OCI-M2 (cell line): ENCODE data around the gene FLT1.
A peak's percentile ranks its signal among the peaks of the same experiment; 100 is the strongest.

Experiments used
- DNase-seq: peaks from one replicate; lab custom pipeline; 2025; ENCODE audit not compliant: unreplicated experiment; lab: John Stamatoyannopoulos, UW

FLT1 gene, protein sequence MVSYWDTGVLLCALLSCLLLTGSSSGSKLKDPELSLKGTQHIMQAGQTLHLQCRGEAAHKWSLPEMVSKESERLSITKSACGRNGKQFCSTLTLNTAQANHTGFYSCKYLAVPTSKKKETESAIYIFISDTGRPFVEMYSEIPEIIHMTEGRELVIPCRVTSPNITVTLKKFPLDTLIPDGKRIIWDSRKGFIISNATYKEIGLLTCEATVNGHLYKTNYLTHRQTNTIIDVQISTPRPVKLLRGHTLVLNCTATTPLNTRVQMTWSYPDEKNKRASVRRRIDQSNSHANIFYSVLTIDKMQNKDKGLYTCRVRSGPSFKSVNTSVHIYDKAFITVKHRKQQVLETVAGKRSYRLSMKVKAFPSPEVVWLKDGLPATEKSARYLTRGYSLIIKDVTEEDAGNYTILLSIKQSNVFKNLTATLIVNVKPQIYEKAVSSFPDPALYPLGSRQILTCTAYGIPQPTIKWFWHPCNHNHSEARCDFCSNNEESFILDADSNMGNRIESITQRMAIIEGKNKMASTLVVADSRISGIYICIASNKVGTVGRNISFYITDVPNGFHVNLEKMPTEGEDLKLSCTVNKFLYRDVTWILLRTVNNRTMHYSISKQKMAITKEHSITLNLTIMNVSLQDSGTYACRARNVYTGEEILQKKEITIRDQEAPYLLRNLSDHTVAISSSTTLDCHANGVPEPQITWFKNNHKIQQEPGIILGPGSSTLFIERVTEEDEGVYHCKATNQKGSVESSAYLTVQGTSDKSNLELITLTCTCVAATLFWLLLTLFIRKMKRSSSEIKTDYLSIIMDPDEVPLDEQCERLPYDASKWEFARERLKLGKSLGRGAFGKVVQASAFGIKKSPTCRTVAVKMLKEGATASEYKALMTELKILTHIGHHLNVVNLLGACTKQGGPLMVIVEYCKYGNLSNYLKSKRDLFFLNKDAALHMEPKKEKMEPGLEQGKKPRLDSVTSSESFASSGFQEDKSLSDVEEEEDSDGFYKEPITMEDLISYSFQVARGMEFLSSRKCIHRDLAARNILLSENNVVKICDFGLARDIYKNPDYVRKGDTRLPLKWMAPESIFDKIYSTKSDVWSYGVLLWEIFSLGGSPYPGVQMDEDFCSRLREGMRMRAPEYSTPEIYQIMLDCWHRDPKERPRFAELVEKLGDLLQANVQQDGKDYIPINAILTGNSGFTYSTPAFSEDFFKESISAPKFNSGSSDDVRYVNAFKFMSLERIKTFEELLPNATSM (N-terminal part only)

DNA sequence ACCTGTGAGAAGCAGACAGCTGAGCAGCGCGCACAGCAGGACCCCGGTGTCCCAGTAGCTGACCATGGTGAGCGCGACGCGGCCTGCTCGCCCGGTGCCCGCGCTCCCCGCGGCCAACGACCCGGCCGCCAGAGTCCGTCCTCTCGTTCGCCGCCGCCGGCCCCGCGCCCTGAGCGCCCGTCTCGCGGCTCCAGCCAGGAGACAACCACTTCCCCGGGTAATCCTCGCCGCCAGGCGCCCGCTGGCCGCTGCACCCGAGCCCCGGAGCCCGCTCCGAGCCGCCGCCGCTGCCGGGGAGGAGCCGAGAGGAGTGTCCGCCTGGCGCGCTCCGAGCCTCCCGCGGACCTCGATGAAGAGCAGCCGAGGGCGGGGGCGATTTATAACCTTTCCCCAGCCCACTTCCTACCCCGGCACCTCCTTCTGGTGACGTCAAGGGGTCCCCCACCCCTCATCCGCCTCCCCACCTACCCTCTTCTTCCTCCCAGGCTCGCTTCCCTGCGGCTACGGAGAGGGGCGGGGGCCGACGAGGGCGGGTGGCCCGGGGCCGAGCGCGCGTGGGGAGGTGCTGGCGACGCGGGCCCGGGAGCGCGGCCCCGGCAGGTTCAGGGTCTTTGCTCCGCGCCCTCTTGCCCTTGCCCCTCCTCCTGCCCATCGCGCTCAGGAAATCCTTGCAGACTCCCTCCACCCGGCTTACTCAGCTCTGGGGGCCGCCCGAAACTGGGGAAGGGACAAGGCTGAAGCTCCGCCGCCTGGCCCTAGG is at the start of gene FLT1:
Gene FLT1, minus strand, starts transcription at position 351 of the 760 bp plus-strand sequence. Its CDS starts 285 bp downstream, at position 66.
- no peak for DNase-seq

DNA sequence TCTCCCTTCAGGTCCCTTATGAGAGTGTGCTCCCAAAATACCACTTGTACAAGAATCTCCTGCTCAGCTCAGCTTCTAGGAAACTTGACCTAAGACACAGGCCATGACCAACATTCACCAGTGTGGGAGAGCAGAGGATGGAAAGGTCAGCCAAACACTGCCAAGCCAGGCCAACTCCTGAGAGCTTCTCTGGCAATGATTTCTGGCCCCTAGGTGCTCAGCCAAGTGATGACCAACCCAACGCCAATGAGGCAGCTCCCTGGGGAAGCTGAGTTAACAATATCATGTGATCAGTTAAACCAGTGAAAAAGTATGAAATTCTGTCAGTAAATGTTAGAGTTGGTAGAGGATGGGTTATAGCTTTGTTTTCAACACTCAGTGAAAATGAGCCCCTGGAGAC is 49.1 kb upstream of the FLT1 start:
- no peak for DNase-seq

DNA sequence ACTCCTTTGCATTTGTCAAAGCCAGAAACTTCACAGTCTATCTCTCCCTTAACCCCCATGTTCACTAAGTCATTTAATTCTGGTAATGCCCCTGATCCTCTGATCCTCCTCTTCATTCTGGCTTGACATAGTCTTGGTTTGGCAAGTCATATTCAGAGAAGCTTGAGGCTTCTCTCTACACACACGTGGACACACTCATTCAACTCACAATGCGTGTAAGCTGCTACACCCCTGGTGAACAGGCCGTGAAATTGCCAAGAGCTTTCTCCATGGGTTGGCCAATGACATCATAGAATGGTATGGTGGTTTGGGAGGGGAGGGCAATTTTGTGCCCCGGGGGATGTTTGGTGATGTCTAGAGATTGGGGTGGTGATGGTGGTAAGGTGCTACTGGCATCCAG is 47.9 kb upstream of the FLT1 start:
- no peak for DNase-seq

DNA sequence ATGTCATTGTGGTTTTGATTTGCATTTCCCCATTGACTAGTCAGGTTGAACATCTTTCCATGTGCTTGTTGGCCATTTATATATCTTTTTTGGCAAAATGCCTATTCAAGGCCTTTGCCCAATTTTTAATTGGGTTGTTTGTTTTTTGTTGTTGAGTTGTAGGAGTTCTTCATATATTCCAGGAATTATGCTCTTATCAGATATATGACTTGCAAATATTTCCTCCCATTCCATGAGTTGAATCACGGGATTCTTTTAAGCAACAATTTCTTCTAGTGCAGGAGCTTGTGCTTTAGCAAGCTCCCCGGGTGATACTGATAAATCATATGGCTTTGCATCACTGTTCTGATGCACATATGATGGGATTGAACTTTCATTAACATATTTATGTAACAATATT is 47.0 kb upstream of the FLT1 start:
- no peak for DNase-seq

DNA sequence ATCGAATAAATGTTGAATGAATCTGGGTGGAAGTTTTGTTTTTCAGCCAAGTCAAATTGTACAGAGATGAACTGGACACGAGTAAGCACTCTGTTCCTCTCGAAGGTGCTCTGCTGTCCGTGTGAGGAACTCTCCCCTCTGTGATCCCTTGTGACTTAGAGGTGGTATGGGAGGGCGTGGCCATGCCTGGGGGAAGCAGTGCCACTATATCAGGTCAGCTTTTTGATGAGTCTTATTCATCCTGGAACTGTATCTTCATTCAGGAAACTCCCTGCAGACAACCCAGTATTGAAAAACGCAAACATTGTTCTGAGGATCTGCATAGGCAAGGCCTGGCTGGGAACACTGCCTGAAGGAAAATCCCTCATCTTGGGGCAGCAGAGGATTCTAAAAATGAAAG is 45.7 kb upstream of the FLT1 start:
- no peak for DNase-seq

DNA sequence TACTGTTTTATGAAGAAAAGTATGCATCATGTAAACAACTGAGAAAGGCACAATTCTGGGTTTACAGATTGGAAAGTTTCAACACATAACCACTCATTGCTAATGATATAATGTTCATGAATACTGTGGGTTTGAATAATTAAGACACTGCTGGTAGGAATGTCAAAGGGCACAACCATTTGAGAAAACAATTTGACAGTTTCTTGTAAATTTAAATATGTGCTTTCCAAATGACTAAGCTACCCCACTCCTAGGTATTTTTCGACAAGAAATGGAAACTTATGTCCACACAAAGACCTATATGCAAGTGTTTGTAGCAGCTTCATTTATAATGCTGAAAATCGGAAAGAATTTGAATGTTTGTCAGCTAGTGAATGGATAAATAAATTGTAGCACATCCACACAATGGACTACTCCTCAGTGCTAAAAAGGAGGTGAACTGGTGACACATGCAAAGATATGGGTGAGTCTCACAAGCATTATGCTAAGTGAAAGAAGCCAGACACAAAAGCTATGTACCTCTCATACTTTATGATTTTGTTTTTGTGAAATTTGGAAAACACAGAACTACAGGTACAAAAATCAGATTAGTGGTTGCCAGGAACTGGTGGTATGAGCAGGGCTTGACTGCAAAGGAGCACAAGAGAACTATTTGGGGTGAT is 44.8 kb upstream of the FLT1 start:
- DNase-seq = no peak

DNA sequence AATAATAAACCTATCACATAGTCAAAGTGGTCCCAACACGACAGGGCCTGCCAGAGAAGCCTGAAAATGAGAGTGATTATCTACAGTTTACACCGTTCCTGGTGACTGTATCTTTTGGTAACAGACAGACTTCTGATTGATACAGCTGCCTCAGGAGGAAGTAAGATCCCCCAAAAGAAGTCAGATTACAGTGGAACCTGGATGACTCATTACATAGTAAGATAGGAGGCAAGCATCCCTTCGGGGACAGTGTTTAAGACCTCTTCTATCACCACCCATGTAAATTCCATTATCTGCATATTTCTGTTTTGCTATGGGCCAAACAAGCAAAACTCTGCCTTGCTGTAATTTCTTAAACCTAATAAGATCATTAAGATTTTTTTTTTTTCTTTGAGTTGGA is 44.0 kb upstream of the FLT1 start:
- no peak for DNase-seq

DNA sequence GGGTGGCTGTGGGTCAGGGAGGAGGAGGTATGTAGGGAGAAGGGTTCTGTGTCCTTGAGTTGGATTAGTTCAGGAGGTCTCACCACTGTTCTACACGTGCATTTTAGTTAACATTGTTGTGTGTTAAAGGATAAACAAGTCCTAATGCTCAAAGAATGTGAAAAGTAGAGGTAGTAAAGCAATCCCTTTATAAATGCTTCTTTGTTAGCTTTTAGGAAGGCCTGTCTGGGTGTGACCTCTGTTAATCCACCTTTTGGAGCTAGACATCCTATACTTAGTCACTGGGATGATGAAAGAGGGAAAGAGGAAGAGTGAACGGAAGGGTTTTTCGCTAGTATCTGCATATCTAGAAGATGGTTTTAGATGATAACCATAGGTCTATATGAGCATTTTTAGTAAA is 42.2 kb upstream of the FLT1 start:
- no peak for DNase-seq

DNA sequence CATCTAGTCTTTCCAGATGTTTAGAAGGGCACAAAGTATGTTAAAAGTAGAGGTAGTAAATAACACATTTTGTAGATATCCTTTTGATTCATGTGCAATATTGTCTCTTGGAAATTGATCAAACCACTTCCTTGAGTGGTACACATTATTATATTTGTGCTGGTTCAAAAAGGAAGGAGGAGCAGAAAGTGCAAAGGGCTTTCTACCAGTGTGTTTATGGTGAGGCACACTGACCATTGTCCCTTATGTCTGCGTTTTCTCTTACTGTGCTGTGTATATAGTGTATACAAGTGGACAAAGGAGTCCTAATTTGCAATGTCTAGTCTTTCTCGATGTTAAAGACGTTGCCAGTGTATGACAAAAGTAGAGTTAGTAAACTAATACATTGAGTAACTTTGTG is 41.4 kb upstream of the FLT1 start:
- DNase-seq = no peak

DNA sequence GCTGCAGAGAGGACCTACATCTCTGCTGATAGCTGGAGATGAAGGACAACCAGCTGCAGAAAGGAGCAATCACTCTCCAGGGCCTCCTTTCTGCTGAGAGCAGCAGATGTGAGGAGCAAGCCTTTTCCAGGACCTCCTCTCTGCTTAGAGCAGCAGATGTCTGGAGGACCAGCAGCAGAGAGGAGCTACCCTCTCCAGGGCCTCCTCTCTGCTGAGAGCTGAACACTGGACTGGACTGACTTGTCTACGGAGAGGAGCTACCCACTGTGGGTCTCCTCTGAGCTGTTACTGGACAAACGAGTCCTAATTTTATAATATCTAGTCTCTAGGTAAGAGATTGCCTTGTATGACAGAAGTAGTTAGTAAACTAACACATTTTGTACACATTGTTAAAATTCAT is 40.8 kb upstream of the FLT1 start:
- DNase-seq = no peak

DNA sequence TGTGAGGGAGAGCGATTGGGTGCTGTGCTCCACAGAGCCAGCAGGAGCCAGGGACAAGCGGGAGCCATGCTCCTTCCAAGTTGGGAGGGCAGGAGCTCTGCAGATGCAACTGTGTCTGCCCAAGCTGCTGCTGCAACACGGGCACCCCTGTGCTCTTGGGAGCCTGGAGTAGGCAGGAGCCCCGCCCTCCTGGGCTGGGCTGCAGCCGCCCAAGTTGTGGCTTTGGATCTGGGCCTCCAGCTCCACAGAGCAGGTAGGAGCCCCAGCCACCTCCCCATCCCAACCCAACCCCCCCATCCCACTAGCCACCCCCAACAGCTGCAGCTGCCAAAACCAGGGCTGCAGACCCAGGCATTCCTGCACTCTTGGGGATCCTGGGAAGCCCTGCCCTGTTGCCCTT is 39.9 kb upstream of the FLT1 start:
- no peak for DNase-seq

DNA sequence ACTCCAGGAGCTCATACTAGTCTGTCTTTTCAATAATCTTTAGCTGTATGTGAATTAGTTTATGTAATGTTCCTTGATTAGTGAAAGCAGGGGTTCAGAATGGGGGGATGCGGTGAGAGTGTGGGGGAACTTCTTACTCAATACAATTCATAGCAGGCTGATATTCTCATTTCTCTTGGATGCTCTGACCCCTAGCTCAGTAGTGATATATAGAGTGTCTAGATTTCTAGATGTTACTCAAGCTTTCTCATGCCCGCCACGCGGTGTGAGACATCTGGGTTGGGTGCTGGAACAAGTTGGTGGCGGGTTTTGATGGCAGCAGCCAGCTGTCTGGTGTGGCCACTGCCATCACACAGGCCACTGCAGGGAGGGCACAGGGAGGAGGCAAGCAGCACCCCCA is 39.3 kb upstream of the FLT1 start:
- no peak for DNase-seq

DNA sequence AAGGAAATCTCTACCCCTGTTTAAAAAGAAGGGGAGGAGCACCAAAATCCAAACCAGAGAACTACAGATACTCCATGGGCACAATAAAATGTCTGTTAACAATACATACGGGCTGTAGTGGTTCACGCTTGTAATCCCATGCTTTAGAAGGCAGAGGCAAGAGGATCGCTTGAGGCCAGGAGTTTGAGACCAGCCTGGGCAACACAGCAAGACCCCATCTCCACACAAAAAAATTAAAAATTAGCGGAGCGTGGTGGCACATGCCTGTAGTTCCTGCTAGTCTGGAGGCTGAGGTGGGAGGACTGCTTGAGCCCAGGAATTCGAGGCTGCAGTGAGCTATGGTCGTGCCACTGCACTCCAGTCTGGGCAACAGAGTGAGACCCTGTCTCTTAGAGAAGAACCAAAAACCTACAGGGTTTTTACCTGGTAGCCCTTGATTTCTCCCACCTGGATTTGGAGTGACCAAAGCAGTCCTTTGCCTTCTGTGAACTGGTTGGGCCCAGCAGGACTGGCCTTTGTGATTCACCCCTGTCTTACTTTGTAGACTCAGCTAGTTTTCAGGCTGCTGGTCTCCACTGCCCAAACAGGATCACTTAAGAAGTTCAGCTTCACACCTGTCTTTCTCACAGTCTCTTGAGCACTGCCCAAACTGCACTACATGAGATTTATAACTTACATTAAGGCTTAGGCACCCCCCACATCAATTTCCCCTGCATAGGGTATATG is 38.7 kb upstream of the FLT1 start:
- DNase-seq = no peak

DNA sequence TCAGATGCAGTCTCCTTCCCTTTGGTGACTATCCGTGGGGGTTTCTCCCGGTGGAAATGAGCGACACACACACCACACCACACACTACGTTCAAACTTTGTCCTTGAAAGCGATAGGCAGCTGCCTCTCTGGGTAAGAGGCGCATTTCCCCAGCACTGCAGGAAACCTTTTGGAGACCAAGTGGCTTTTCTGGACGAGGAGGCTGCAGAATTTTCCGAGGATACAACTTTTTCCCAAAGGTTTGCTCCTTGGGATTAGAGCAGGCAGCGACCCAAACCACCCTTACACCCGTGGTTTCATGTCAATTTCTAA is 38.2 kb upstream of the FLT1 start:
- no peak for DNase-seq

DNA sequence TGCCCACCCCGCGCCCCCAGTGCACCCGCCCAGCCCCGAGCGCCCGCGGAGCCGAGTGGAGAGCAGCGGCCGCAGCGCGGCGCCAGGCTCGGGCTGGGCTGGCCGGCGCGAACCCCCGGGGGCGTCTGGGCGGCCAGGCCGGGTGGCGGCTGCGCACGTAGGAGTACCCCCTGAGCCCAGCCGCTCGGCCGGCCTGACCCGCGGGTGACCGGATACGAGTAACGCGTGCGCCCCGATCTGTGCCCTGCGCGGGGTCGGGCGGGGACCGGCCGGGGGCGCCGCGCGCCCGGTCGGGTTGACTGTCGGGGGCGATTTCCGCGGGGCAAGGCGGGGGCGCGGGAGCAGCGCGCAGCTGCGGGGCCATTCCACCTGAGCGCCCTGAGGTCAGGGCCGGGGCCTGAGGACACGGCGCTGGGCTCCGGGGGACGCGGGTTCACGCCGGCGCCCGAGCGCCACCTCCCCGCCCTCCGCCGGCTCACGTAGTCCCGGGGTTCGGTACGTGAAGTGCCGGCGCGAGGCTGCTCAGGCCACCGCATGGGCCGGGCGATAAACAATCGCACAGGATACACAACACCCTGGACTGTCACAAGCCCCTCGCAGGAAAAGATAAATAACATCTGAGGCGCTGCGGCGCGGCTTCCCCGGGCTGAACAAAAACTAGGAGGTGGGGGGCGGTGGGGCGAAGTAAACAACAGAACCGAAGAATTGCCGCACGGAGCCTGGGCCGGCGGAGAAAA is 37.6 kb upstream of the FLT1 start:
- DNase-seq = peak; percentile 37

DNA sequence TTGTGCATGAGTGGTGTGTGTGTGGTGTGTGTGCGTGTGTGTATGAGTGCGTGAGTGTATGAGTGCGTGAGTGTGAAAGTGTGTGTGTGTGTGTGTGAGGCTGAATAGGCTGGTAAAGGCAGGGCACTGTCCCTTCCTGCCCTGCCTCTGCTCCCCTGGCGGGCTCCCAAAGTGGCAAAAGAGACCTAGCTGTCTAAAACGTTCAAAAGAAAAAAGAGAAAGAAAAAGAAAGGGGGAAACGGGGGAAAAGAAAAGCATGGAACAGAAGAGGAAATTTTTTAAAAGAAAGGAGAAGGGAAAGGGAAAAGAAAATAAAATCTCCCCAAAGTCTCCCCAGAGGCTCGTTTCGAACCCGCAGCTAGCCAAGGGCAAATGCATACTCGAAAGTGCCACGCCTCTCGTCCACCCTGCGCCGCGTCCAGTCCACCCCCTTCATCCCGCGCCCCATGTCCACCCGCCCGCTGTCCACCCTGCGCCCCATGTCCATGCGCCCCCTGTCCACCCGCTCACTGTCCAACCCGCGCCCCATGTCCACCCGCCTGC is 37.0 kb upstream of the FLT1 start:
- DNase-seq = no peak

DNA sequence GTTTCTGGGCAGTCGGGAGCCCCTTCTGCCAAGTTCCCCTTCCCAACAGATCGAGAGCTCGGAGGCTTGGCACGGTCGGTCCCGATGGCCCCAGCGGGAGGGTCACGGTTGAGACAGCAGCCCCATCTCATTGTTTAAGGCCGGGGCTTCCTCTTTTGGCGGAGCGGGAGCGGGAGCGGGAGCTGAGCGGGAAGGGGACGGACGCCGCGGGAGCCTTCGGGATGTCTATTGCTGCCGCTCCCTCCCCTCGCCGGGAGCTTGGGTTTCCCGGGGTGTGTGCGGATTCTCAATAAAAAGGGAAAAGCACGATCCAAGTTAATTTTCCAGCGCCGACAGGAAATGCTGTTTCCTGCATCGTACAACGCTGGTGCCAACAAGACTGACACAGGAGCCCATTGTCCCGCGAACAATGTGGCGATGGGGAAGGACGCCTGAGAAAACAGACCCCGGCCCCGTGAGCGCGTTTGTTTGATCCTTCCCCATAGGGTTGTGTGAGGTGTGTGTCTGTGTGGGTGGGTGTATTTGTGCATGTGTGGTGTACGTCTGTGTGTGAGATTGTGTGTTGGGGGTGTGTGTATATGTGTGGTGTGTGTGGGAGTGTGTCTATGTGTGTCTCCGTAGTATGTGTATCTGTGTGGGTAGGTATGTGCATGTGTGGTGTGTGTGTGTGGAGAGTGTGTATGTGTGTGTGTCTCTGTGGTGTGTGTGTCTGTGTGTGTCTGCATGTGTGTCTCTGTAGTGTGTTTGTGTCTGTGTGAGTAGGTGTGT is 36.3 kb upstream of the FLT1 start:
- no peak for DNase-seq

DNA sequence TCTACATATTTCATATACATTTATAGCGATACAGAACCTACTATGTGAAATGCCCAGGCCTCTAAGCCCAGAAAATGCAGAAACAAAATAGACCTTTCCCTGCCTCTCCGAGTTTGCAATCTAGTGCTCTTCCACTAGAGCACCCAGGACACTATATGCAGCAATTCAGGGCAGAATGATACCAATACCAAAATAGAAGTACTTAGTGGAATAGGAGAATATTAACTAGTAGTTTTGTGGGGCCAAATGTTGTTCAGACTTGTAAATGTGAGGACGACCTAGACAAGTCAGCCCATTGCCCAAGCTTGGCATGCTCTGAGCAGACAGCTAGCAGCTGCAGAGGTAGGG is 35.8 kb upstream of the FLT1 start:
- no peak for DNase-seq
